Measurements from ENCODE around the gene ZNF83. TPM values are rescaled to one million over a fixed set of nuclear protein-coding genes. Genes with fewer than 3 reads are reported as not detected.

The ZNF83 gene
- total RNA-seq, 1 experiment from 2014 or later = 54.6 TPM

DNA sequence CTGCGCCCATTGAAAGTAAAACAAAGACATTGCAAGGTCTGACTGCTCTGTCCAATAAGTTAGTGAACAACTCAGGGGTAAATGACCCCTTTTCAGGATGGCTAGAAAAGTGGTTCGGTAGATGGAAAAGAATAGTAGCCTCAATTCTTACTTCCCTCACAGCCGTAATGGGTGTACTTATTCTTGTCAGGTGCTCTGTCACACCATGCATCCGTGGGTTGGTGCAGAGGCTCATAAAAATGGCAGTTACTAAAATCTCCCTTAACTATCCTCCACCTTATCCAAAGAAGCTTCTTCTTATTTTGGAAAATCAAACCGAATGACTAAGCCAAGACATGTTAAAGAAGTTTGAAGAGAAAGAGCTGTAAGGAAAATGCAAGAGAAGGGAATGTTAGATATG, 31.4 kb upstream of the ZNF83 start:
- Histone ChIP-seq H3K27ac (peak overlapping the region; percentile 67), H3K9me3 (ENCODE audit: insufficient read depth, low read depth) (peaks cover 32% of the 10 kb centered on the region), H3K36me3 (ENCODE audit: low read depth) (peaks cover 24% of the 10 kb centered on the region), H3K4me1 (replicated peaks; ENCODE audit: insufficient read depth) (peaks cover 10% of the 10 kb centered on the region), H3K4me2 (no peak overlapping the region), H3F3A (ENCODE audit: insufficient read depth, low read depth) (peaks cover 16% of the 10 kb centered on the region; the same call in 1 of the 2 replicates), H3K9me2 (ENCODE audit: insufficient read depth) (no peaks in the 10 kb centered on the region), H3K27me3 (ENCODE audit: insufficient read depth, low read depth) (no peaks in the 10 kb centered on the region), H4K20me1 (ENCODE audit: insufficient read depth) (no peaks in the 10 kb centered on the region), H3K4me3 (no peak overlapping the region), H2AFZ (no peak overlapping the region), H3K79me2 (ENCODE audit: low read depth) (peaks cover 16% of the 10 kb centered on the region)
- no peak for TF ChIP-seq EZH2 (IDR thresholded peaks at IDR 0.05; ENCODE audit: low read depth)
- TF ChIP-seq, protein P1, sequence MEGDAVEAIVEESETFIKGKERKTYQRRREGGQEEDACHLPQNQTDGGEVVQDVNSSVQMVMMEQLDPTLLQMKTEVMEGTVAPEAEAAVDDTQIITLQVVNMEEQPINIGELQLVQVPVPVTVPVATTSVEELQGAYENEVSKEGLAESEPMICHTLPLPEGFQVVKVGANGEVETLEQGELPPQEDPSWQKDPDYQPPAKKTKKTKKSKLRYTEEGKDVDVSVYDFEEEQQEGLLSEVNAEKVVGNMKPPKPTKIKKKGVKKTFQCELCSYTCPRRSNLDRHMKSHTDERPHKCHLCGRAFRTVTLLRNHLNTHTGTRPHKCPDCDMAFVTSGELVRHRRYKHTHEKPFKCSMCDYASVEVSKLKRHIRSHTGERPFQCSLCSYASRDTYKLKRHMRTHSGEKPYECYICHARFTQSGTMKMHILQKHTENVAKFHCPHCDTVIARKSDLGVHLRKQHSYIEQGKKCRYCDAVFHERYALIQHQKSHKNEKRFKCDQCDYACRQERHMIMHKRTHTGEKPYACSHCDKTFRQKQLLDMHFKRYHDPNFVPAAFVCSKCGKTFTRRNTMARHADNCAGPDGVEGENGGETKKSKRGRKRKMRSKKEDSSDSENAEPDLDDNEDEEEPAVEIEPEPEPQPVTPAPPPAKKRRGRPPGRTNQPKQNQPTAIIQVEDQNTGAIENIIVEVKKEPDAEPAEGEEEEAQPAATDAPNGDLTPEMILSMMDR (conservative IDR thresholded peaks at IDR 0.05) = no peak
- BruUV-seq (replicated peaks) = no TSS peak
- intact Hi-C loops (cut with micrococcal nuclease; ENCODE audit: unreplicated experiment) = no loop called here
- DNase-seq = no peak
- ChIA-PET CTCF (no interaction called here), POLR2A (ENCODE audit: unreplicated experiment) (no interaction called here)

DNA sequence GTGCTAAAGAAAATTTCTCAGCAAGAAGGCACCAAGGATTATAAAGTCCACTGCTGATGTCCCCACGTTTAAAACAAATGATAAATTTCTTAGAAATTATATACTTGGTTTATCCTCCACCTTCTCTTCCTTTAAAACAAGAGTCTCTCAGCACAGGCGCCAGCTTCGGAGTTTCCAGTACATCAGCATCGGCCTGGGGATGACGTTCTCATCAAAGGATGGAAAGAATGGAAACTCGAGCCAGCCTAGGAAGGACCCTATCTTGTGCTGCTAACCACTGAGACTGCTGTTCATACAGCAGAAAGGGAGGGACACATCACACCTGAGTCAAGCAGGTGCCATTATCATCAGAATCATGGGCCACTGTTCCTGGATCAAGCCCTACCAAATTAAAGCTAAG, 29.8 kb upstream of the ZNF83 start:
- no peak overlapping the region for H2AFZ ChIP-seq
- H3F3A ChIP-seq (ENCODE audit: insufficient read depth, low read depth) = peaks cover 16% of the 10 kb centered on the region; the same call in 1 of the 2 replicates
- no peak overlapping the region for H3K27ac ChIP-seq
- H3K9me3 ChIP-seq (ENCODE audit: insufficient read depth, low read depth) = peaks cover 32% of the 10 kb centered on the region
- no peaks in the 10 kb centered on the region for H4K20me1 ChIP-seq (ENCODE audit: insufficient read depth)
- CTCF ChIA-PET = no interaction called here
- no peaks in the 10 kb centered on the region; the same call in 1 of the 2 replicates for H3K79me2 ChIP-seq (ENCODE audit: low read depth)
- BruUV-seq (replicated peaks) = no TSS peak
- intact Hi-C loops (cut with micrococcal nuclease; ENCODE audit: unreplicated experiment) = no loop called here
- no peak overlapping the region for H3K4me3 ChIP-seq
- no peaks in the 10 kb centered on the region for H3K27me3 ChIP-seq (ENCODE audit: insufficient read depth, low read depth)
- no peak overlapping the region for H3K4me2 ChIP-seq
- no peaks in the 10 kb centered on the region for H3K9me2 ChIP-seq (ENCODE audit: insufficient read depth)
- peaks cover 24% of the 10 kb centered on the region for H3K36me3 ChIP-seq (ENCODE audit: low read depth)
- DNase-seq = no peak
- H3K4me1 ChIP-seq (replicated peaks; ENCODE audit: insufficient read depth) = peaks cover 12% of the 10 kb centered on the region
- POLR2A ChIA-PET (ENCODE audit: unreplicated experiment) = no interaction called here
- TF ChIP-seq, protein P1 (conservative IDR thresholded peaks at IDR 0.05) = no peak
- no peak for TF ChIP-seq EZH2 (IDR thresholded peaks at IDR 0.05; ENCODE audit: low read depth)

DNA sequence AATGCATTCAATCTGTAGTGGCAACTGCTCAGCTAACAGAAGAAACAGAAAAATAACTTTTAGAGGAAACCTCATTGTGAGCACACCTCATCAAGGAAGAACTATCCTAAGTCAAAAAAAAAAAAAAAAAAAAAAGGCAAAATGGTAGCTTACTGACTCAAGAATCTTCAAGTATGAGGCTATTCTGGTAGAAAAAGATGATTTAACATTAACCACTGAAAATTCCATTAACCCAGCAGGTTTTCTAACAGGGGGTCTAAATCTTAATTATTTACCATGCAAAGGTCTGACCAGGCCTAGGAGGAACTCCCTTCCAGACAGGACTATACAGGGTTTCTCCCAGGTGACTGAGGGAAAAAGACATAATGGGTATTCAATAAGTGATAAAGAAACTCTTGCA, 28.4 kb upstream of the ZNF83 start:
- Histone ChIP-seq H3K4me1 (replicated peaks; ENCODE audit: insufficient read depth) (peaks cover 13% of the 10 kb centered on the region), H4K20me1 (ENCODE audit: insufficient read depth) (no peaks in the 10 kb centered on the region), H3F3A (ENCODE audit: insufficient read depth, low read depth) (peaks cover 22% of the 10 kb centered on the region; the same call in 1 of the 2 replicates), H3K4me2 (no peak overlapping the region), H3K9me2 (ENCODE audit: insufficient read depth) (no peaks in the 10 kb centered on the region), H3K9me3 (ENCODE audit: insufficient read depth, low read depth) (peaks cover 21% of the 10 kb centered on the region), H2AFZ (no peak overlapping the region), H3K79me2 (ENCODE audit: low read depth) (no peaks in the 10 kb centered on the region), H3K27me3 (ENCODE audit: insufficient read depth, low read depth) (no peaks in the 10 kb centered on the region), H3K27ac (no peak overlapping the region), H3K36me3 (ENCODE audit: low read depth) (peaks cover 14% of the 10 kb centered on the region; the same call in 1 of the 2 replicates), H3K4me3 (no peak overlapping the region)
- no peak for DNase-seq
- POLR2A ChIA-PET (ENCODE audit: unreplicated experiment) = interaction anchor here (0.6 kb wide), 1 partner anchor 11 kb away, joined by 15 read pairs; no protein-coding TSS in a partner anchor
- no peak for TF ChIP-seq EZH2 (IDR thresholded peaks at IDR 0.05; ENCODE audit: low read depth)
- TF ChIP-seq, protein P1 (conservative IDR thresholded peaks at IDR 0.05) = no peak
- CTCF ChIA-PET = no interaction called here
- no TSS peak for BruUV-seq (replicated peaks)
- intact Hi-C loops (cut with micrococcal nuclease; ENCODE audit: unreplicated experiment) = no loop called here
